ENCODE results near the gene SNRPA1.

DNA sequence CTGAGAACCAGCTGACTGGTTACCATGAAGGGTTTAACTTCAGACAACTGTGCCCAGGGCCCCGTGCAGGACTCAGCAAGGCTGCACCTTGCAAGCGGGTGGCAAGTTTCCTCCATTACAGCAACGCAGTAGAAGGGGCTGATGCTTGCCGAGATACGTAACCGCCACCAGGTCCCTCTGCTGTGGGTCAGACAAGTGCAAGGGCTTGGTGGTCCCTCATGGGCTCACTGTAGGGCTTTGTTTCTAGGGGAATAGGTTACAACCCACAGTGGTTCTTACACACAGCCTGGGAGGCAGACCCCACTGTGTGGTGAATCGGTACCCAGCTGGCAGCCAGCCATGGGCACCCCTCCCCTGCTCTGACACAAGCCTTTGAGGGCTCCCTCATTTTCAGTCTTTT lies 15.5 kb upstream of the SNRPA1 start:
- TF ChIP-seq CTCF (IDR thresholded peaks at IDR 0.05; ENCODE audit: insufficient read depth, low read length, poor library complexity, severe bottlenecking) = no peak
- no peak for TF ChIP-seq EZH2phosphoT487 (conservative IDR thresholded peaks at IDR 0.05; ENCODE audit: low read length)
